Measurements from ENCODE around the gene PHF11.
"Not testable (repeated sequence)": the region's sequence is repeated elsewhere in the genome, so short reads cannot be mapped to it uniquely, and the experiment has no call there.

Gene PHF11

DNA sequence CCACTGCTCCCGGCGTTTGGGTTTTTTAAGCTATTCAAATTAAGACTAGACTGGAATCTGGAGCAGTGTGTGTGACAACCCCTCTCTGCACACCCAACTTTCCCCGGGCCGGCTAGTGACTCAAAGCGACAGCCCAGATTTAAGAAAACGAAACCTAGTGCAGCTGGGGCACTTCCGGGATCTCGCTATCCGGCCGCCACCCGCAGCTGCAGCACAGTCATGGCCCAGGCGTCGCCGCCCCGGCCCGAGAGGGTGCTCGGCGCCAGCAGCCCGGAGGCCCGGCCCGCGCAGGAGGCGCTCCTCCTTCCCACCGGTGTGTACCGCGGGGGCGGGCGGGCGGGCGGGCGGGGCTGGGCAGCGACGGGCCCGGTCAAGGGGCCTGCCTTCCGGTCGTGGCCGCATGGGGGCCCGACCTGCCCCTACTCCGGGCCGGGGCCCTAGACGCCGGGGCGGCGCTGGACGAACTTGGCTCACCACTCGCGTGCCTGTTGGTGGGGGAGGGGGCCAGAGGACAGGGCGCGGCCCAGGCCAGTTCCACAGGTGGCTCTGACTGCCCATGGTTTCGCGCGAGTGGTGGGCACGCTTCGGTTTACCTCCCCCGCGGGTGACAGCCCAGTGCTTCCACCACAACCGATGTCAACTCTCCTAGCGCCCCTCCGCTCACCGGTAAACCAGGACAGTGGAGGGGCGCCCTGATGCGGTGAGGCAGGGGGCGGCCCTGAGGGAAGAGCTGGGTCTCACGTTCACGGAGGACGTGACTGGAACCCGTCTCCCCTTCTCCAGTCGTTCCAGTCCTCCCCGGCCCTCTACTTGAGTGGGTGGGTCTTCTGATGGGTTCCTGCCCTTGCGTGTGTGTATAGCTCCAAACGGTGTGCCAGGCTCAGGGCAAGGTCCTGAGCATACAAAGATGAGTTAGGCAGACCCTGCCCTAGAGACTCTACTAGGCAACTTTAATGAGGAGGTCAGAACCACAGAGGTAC lies at the start of gene PHF11:
PHF11 (plus strand) TSS at position 171 of the 980 bp plus-strand sequence; CDS start at position 220, 49 bp downstream.
- peak; percentile 80 for DNase-seq

DNA sequence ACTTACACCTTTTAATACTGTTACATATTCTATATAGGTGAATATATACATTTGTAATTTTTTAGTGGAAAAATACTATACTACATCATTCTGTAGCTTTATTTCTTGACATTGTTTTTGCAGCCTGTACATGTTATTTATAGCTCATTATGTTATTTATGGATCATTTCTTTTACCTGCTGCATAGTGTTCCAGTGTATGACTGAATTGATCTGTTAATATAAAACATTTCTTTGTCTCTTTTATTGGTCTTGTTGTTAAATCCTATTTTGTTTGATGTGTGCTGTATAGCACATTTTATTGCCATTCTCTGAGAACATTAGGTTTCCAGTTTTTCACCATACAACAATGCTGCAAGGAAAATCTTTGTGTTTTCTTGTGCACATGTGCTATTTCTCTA lies 49.3 kb upstream of the PHF11 start:
- no peak for DNase-seq

DNA sequence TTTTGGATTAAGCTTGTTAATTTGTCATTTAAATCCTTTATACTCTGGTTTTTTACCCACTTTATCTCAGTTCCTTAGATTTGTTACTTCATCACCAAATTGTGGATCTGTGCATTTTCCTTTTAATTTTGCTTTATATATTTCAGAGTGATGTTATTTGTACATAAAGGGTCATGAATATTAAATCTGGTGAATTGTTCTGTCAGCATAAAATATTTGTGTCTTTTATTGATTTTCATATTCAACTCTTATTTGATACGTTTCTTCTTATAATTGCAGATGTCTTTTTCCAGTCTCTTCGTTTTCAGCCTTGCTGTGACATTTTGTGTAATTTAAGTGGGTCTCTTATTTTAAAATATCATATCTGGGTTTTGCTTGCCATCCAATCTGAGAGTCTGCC lies 47.0 kb upstream of the PHF11 start:
- no peak for DNase-seq

DNA sequence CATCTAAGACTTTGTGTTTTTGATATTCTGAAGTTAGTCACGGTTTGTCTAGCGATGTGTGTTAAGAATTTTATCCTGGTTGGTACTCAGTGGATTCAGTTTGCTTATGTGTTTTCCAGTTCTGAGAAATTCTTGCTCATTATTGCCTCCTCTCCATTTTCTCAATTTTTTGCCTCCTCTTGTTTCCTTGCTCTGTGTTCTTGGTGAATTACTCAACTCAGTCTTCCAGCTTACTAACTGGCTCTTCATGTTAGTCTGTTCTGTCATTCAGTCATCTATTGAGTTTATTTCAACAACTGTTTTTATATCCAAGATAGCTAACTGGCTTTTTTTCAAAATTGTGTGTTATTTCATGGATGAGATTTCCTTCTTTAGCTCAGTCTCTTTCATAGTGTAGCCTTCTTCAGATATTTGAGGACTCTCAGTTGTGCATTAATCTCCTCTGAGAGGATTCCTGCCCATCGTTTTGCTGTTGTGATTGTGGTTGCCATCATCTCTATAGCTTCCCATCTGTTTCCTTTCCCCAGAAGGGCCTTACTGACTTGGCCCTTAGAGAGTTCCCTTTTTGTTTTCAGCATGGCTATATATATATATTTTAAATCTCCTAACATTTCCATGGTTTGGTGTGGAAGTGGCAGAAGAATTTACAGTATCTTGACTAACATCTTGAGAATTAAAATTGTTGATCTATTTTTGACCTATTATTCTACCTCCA lies 45.5 kb upstream of the PHF11 start:
- DNase-seq, result peak; percentile 64

DNA sequence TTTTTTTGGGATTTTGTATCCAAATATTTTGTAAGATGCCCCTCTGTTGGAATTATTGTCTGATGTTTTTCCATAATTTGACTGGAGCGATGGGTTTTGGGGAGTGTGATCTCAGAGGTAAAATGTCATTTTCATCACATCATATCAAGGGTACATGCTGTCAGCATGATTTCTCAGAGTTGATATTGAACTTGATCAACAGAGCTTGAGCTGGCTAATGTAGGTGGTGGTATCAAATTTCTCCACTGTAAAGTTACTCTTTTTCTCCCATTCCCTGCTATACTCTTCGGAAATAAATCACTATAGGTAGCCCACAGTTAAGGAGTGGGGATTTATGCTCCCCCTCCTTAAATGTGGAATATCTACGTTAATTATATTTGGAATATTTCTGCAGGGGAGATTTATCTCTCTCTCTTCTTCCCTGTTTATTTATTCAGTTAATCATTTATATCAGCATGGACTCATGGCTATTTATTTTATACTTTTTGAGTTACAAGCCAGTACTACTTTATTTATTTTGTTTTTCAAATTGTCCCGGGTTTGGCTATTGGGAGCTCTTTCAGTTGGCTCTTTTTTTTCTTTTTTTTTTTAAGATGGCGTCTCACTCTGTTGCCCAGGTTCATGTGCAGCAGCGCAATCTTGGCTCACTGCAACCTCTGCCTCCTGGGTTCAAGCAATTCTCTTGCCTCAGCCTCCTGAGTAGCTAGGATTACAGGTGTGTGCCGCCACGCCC lies 42.9 kb upstream of the PHF11 start:
- no peak for DNase-seq

DNA sequence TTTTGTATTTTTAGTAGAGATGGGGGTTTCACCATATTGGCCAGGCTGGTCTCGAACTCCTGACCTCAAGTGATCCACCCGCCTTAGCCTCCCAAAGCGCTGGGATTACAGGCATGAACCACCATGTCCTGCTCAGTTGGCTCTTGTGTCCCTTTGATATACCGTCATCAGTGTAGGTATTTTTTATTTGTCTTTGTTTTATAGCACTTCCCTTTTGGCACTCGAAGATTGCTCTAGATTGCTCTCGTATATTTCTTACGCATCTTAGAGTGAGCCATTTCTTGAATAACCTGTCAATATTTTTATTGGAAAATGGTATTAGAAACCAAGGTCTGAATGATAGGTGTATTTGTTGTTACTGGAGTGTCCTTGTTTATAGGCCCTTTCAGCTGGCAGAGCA lies 42.3 kb upstream of the PHF11 start:
- DNase-seq, result no peak

DNA sequence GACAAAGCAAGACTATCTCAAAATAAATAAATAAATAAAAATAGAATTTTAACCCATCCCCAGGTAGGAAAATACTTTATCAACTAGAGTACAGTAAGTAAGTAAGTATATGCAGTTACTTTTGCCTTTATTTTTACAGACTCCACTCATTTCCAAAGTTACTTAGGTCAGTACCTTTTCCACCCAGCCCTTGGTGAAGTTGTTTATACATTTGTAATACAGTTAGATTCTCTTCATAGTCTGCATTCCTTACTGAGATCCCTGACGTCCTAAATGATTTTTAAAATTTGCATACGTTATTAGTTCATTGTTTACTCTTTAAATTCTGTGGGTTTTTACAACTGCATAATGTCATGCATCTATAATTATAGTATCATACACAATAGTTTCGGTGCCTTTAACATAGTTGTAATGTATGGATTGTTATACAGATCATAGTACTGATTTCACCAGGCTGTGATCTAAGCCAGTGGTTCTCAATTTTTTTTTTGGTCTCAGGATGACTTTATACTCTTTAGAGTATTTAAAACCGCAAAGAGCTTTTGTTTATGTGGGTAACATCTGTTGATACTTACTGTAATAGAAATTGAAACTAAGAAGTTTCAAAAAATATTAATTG lies 41.3 kb upstream of the PHF11 start:
- peak; percentile 19 for DNase-seq

DNA sequence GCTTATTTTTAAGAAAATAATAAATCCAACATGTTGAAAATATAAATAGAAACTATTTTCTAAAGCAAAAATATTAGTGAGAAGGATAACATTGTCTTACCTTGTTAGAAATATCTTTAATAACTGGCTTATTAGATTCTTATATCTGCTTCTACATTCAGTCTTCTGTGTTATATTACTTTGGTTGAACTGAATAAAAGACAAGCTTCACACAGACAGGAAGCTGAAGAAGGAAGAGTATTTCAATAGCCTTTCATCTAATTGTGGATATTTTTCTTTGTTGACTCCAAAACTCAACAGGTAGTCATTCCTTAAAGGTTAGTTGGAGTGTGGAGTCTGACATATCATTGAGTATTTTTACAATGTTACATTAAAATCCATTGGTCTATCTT lies 40.8 kb upstream of the PHF11 start:
- DNase-seq, result no peak

DNA sequence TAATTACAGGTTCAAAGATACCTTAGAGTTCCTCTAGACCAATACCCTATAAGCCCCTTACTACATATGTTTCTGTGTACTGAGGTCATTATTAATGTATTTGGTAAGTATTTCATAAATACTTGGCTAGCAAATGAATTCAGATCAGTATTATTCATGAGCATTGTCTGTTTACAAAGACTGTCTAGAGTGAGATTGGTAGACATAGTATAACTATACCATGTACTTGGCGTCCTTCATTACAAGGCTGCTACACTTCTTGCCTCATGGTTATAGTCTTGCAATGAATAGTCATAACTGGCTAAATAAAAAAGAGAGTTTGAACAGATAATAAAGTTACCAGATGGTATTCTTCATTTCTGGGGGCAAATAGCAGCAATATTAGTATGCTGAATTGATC lies 39.6 kb upstream of the PHF11 start:
- no peak for DNase-seq

DNA sequence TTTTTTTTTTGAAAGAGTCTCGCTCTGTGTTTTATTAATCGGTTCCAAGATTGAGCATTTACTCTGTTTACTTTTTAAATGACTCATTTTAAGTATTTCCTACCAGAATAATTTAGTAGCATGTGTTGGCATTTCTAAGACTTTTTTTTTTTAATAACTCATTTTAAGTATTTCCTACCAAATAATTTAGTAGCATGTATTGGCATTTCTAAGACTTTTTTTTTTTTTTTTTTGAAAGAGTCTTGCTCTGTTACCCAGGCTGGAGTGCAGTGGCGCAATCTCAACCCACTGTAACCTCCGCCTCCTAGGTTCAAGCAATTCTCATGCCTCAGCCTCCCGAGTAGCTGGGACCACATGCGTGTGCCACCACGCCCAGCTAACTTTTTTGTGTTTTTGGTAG lies 38.5 kb upstream of the PHF11 start:
- DNase-seq, result no peak

DNA sequence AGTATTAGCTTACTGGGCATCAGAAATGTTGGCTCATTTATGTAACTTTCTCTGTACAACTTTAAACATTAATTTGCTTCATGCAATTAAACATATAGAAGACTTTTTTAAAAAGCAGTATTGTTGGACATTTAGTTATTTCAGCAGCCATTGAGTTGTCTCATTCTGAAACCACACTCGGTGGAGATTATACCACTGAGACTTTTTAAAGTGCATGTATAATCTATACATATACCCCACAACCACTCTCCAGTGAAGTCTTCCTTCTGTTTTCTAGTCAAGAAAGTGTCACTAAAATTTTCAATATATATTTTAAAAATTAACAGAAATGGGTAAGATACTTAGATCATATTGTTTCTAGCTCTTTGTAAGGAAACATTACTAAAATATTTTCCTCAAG lies 36.2 kb upstream of the PHF11 start:
- no peak for DNase-seq

DNA sequence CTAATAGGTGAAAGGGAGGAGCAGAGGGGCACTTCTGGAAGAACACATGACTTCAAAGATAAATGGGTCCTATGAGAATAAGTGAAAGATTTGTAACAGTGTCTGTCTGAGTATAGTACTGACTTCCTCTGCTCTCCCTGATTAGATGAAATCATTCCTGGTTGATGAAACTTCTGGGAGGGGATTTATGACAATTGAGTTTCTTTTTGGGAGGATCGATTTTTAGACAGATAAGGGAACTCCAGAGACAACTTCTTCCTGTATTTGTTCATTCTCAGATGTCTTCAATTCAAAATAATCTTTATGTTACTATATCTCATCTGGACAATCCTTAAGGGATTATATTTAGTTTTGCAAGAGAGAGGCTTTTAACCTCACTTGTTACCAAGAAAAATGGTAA lies 31.7 kb upstream of the PHF11 start:
- DNase-seq, result no peak

DNA sequence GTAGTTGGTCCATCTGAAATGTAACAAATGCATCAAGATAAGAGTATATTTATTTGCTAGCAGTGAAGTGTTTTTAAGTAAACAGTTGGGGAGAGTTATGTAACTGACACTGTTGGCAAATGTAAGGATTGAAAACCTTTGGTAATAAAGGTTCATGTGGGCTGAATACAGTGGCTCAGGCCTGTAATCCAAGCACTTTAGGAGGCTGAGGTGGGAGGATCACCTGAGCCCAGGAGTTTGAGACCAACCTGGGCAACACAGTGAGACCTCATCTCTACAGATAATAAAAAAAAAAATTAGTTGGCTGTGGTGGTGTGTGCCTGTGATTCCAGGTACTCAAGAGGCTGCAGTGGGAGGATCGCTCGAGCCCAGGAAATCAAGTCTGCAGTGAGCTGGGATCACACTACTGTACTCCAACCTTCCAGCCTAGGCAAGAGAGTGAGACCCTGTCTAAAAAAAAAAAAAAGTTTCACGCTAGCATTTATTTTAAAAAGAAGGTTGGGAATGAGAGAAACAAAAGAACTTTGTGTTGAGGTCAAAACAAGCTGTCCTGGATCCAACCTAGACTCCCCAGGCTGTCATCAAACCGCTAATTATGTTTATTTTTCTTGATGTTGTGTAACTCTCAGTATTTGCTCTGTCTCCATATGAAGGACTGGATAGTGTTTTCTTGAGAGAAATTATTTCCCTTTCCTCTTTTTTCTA lies 31.0 kb upstream of the PHF11 start:
- no peak for DNase-seq

DNA sequence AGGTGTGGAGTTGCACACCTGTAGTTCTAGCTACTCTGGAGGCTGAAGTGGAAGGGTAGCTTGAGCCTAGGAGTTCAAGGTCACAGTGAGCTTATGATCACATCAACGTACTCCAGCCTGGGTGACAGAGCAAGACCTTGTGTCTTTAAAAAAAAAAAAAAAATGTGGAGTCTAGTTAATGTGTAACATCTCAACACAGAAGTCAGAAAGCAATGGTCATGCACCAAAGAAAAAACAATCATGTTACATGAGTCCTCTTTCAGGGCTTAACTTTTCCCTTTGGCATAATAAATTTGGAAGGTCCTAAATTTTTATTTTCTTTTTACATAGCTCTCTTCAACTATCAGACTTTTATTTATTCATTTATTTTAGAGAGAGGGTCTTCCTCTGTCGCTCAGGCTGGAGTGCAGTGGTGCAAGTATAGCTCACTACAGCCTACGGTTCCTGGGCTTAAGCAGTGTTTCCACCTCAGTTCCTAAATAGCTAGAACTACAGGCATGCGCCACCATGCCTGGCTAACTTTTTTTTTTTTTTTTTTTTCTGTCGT lies 29.4 kb upstream of the PHF11 start:
- no peak for DNase-seq

DNA sequence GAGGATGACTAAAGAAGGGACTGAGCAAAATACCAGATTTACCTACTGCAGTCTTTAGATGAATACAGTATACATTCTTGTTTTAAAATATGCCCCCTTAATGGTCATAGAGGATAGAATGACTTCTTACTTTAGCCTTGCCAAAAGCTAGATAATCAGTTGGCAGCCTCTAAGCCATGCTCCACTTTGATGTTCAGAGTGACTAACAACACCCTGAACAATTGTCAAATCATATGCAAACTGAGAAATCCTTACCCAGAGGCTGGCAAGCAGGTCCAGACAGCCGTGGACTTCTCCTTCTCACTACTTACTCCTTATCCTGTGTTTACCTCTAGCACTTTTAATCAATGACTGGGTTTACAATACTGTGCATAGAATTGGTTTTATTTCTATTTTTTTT lies 23.6 kb upstream of the PHF11 start:
- DNase-seq, result no peak

DNA sequence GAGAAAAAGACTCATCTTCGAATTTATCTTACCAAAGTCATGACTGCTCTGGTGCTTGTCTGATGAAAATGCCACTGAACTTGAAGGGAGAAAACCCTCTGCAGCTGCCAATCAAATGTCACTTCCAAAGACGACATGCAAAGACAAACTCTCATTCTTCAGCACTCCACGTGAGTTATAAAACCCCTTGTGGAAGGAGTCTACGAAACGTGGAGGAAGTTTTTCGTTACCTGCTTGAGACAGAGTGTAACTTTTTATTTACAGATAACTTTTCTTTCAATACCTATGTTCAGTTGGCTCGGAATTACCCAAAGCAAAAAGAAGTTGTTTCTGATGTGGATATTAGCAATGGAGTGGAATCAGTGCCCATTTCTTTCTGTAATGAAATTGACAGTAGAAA lies 19.2 kb upstream of the PHF11 start:
- DNase-seq, result no peak

DNA sequence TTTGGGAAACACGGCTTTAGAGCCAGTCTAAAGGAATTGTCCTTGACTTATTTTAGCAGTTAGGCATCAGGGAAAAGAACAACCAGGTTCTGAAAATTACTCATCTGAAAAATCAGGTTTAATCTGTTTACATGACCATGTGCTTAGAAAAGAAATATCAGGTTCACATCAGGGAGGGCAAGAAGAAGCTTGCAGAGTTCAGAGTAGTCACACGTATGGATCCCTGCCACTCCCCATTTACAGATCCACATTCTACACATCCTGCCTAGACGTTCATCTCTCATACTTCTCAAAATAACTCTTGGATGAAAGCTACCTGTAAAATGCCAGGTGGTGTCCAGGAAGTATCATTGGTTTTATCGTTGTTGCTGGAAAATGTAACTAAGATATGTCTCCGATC lies 14.0 kb upstream of the PHF11 start:
- DNase-seq, result no peak

DNA sequence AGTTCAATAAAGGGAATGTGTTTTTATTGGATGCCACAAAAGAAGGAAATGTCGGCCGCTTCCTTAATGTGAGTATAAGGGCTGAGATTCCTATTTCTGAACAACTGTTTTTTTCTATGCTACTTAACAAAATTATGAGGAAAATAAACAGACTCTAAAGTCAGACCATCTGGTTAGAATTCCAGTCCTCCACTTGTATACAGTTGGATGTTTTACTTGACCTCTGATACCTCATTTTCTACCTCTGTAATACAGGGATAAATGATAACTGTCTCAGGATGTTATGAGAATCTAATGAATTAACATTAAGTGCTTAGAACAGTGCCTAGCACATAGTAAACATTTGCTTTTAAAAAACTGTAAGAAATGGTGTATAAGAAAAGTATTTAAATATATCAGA lies 7.2 kb upstream of the PHF11 start:
- no peak for DNase-seq

DNA sequence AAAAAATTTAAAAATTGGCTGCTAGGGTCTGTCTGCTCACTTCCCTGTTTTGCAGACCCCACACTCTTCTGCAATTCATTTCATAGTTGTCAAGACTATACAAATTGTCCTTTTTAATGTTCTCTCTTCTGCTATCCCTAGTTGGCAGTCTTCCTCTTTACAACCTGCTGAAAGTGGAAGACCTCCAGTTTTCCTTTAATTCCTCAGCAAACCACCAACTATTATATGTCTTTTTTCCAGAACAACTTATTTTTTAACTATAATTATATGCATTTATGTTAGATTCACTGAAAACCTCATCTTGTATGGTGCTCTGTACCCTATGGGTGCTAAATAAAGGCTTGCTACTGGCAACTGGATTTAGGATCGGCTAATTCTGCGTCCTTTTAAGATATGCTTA lies 1.1 kb upstream of the PHF11 start:
- peak; percentile 28 for DNase-seq

DNA sequence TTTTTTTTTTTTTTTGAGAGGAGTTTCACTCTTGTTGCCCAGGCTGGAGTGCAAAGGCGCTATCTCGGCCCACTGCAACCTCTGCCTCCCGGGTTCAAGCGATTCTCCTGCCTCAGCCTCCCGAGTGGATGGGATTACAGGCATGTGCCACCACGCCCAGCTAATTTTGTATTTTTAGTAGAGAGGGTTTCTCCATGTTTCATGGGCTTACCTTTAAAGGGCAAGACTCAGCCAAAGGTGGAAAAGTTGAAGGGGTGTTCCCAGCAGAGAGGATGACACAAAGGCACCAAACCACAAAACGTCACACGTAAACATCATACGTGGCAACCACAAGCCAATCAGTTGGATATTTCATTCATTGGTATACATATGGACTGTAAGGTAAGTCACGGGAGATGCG lies 1.1 kb downstream of the PHF11 start:
- not testable (repeated sequence) for DNase-seq

DNA sequence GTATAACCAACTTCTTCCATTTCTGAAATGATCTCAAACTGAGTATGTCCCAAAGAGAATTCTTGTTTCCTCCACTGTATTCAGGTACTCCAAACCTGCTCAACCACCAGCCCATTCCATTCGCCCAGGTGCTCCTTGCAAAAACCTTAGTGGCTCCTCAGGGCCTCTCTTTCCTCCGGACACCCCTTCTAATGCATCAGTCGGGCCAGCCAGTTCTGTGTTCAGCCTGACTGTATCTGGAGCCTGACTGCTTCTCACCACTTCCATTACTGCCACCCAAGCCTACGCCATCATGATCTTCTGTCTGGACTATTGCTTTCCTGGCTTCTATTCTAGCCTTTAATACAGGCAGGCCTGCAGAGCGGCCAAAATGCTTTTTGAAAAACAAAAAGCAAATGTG lies 1.5 kb downstream of the PHF11 start:
- no peak for DNase-seq

DNA sequence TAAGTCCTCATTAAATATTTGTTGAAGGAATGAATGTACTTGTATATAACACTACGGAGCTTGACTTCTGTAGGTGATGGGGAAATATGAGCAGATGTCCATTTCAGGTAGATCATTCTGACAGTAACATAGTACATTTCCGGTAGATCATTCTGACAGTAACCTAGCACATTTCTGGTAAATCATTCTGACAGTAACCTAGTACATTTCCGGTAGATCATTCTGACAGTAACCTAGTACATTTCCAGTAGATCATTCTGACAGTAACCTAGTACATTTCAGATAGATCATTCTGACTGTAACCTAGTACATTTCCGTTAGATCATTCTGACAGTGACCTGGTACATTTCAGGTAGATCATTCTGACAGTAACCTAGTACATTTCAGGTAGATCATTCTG lies 2.5 kb downstream of the PHF11 start:
- no peak for DNase-seq

Data from MV-4-11 (cell line).